ENCODE data around the gene KLF3.
"Not testable (repeated sequence)": the region's sequence is repeated elsewhere in the genome, so short reads cannot be mapped to it uniquely, and the experiment has no call there.

KLF3 gene

DNA sequence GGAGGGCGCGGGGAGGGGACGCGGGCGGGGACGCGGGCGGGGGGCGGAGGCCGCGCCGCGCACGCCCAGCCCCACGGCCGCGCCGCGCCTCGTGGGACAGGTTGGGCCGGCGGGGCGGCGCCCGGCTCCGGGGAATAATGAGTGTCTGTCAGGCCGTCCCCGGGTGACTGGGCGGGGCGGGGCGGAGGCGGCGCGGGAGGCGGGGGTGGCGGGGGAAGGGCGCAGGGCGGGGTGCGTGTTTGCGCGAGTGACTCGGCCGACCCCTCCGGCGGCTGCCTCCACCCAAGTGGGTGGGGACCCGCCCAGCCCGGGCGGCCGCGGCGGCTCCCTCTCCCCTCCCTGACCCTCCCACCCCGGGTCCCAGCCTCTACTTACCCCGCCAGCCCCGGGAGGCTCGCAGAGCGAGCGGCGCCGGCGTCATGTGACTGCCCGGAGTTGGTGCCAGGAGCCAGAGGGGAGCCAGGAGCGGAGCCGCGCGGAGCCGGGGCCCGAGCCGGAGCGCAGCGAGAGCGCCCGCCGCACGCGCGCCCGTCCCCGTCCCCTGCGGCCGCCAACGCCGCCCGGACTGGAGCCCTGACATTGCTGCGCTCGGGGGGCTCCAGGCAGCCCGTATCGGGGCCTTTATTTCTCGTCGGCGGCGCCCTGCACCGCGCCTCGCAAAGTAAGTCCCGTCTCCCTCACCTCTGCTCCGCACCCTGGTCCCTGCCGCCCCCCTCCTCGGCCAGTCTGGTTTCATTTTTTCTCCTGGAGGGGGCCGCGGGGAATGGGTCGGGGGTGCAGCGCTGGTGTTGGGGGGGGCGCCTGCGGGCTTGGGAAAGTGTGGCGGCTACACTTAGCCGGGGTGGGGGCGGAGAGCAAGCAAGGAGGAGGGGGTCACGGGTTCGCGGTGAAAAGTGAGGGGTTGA is at the start of gene KLF3:
Gene KLF3, plus strand, starts transcription at position 399 of the 905 bp plus-strand sequence. CDS start 16,427 bp downstream, outside the sequence.
- peak; percentile 97 for DNase-seq (ENCODE audit: low spot score)

GRCh38 chr4:38614231-38614630 is 49.8 kb upstream of the KLF3 start:
- DNase-seq (ENCODE audit: low spot score) = no peak

DNA sequence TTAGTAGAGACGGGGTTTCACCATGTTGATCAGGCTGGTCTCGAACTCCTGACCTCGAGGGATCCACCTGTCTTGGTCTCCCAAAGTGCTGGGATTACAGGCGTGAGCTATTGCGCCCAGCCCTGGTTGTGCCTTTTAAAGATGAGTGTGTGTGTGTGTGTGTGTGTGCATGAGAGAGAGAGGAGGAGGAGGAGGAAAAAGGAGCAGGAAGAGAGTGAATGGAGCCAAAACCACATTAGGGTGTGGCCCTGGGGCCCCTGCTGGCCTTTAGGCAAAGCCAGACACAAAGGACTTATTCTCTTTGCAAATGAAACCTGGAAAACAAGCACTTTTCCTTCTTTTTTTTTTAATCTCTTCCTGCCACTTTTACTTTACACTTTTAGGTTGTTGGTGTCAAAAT is 48.2 kb upstream of the KLF3 start:
- DNase-seq (ENCODE audit: low spot score) = no peak

DNA sequence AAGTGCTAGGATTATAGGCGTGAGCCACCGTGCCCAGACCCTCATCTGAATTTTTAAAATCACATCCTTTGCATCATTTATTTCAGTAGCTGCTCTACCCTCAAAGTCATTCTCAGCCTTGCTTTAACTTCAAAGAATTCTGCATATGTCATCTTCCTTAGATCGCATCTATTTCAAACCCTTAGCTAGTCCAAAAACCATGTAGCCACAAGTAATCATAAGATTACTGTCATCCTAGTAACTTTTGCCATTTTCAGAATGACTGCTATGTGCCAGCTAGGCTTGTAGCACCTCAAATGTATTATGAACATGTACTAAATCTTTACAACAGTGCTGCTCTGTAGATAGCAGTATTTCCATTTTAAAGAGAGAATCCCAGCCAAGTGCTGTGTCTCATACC is 45.5 kb upstream of the KLF3 start:
- no peak for DNase-seq (ENCODE audit: low spot score)

- no peak for DNase-seq (ENCODE audit: low spot score)
These were observed 44.7 kb upstream of the KLF3 start for GRCh38 chr4:38619316-38619715.

DNA sequence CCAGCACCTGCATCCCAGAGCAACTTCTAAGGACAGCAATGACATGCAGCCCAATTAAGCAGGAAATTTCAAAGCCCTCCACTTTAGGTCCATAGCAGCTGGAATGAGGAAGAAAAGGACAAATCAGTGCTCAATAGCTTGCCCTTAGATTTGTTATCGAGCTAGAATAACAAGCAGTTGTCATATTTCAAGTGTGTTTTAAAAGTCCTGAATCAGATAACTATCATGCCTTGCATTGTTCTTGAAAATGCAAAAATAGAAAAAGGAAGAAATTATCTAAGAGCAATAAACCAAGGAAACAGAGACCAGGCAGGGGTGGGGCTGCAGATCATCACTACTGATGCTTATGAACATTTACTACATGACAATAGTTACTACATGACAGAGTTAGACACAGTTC is 43.9 kb upstream of the KLF3 start:
- no peak for DNase-seq (ENCODE audit: low spot score)

- no peak for DNase-seq (ENCODE audit: low spot score)
These were observed 43.4 kb upstream of the KLF3 start for GRCh38 chr4:38620527-38621027.

GRCh38 chr4:38621028-38621684 is 42.8 kb upstream of the KLF3 start:
- peak; percentile 75 for DNase-seq (ENCODE audit: low spot score)

DNA sequence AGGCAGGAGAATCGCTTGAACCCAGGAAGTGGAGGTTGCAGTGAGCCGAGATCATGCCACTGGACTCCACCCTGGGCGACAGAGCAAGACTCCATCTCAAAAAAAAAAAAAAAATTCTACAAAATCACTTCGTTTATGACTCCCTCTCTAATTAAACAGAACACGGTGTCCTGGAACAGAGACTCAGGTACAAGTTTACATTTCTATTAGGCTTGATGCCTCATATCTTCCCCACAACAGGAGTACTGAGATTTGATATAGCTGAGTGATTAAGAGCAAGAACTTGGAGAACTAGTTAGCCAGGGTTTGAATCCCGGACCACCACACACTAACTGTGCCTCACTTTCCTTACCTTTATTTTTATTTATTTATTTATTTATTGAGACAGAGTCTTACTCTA is 42.2 kb upstream of the KLF3 start:
- DNase-seq (ENCODE audit: low spot score) = no peak

DNA sequence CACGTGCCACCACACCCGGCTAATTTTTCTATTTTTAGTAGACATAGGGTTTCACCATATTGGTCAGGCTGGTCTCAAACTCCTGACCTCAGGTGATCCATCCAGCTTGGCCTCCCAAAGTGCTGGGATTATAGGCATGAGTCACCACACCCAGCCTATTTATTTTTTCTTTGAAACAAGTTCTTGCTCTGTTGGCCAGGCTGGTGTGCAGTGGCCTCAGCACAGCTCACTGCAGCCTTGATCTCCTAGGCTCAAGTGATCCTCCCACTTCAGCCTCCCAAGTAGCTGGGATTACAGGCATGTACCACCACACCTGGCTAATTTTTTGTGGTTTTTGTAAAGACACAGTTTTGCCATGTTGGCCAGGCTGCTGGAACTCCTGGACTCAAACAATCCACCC is 41.7 kb upstream of the KLF3 start:
- DNase-seq (ENCODE audit: low spot score) = not testable (repeated sequence)

DNA sequence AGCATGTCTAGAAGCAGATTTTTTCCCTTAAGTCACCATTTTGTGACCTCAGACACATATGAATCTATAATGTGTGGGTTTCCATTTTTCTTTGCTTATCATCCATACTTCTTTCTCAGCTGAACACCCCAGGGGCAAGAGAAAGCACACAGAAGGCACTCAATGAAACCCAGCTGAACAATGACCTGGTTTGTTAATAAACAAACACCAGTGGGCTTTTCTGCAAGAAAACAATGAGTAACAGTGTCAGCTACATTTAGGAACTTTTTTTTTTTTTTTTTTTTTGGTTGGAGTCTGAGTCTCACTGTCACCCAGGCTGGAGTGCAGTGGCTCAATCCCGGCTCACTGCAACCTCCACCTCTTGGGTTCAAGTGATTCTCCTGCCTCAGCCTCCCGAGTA is 40.7 kb upstream of the KLF3 start:
- no peak for DNase-seq (ENCODE audit: low spot score)

DNA sequence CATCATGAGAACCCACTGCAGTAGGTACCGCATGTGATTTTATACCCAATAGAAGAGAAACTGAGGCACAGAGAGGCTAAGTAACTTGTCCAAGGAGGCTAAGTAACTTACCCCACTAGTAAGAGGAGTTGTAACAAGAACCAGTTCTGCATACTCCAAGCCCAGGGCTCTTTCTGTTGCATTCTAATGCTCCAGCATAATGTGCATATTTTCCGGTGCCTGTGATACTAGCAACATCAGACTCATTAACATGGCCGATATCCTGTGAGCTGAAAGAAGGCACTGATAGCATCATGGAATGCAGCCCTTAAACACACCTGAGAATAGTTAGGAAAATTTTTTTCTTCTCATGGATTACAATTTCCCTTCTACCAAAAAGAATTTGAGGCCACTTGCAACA is 39.7 kb upstream of the KLF3 start:
- no peak for DNase-seq (ENCODE audit: low spot score)

DNA sequence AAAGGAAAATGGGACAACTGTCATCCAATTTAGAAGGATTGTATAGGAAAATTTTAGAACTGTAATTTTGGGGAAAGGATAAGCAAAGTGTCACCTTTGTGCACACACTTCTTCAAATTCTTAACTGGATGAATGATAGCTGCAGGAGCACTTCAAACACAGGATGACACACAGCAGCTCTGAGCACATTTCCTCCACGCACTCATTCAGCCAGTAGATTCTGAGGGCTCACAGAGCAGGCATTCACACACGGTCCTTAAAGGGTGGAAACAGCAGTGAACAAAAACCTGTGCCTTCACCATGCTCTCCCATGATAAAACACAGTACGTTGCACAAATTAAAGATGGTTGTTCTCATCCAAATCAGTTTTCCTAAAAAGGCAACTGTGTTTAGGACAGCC is 38.5 kb upstream of the KLF3 start:
- no peak for DNase-seq (ENCODE audit: low spot score)

DNA sequence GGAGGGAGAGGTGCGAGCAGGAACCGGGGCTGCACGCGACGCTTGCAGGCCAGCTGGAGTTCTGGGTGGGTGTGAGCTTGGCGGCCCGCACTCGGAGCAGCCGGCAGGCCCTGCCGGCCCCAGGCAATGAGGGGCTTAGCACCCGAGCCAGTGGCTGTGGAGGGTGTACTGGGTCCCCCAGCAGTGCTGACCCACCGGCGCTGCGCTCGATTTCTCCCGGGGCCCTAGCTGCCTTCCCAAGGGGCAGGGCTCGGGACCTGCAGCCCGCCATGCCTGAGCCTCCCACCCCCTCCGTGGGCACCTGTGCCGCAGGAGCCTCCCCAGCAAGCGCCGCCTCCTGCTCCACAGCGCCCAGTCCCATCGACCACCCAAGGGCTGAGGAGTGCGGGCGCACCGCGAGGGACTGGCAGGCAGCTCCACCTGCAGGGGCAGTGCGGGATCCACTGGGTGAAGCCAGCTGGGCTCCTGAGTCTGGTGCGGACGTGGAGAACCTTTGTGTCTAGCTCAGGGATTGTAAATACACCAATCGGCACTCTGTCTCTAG is 37.0 kb upstream of the KLF3 start:
- not testable (repeated sequence) for DNase-seq (ENCODE audit: low spot score)

GRCh38 chr4:38630519-38630918 is 33.5 kb upstream of the KLF3 start:
- no peak for DNase-seq (ENCODE audit: low spot score)

GRCh38 chr4:38634047-38634759 is 29.8 kb upstream of the KLF3 start:
- no peak for DNase-seq (ENCODE audit: low spot score)

DNA sequence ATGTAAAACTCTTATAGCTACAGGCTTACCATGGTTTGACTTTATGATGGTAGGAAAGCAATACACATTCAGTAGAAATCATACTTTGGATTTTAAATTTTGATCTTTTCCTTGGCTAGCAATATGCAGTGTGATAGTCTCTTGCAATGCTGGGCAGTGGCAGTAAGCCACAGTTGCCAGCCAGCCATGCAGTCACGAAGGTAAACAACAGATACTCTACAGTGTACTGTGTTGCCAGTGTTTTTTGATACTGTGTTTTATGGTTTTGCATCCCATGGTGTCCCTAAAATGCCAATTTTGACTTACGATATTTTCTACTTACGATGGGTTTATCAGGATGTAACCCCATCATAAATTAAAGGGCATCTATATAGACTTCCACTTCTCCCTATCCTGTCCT is 24.8 kb upstream of the KLF3 start:
- DNase-seq (ENCODE audit: low spot score) = no peak

DNA sequence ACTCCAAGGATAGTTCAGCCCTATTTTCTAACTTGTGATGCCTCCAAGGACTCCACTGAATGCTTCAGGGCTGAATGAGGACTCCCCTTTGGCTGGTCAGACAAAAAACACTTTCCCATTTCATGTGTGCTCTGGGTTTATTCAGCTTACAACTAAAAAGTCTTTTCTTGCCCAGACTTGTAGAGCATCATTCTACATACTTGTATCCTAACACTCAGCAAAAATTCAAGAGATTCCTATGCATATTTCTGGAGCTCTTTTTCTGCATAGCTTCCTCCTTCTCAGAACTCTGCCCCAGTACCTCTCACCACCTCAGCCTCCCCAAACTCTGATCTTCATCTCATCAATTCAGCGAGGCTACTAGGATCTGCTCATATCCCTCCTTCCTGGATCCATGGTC is 22.2 kb upstream of the KLF3 start:
- DNase-seq (ENCODE audit: low spot score) = no peak

DNA sequence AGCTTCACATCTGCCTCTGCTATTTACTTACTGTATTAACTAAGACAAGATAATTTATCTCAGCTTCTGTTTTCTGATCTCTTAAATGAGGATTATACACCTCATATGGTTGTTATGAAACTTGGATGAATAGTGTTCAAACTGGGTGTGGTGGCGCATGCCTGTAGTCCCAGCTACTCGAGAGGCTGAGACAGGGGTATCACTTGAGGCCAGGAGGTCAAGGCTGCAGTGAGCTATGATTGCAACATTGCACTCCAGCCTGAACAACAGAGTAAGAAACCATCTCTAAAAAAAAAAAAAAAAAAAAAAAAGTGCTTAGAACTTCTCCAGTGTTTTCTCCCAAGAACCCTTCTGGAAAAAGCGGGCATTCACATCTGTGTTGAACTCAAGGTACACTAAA is 19.8 kb upstream of the KLF3 start:
- DNase-seq (ENCODE audit: low spot score) = no peak

DNA sequence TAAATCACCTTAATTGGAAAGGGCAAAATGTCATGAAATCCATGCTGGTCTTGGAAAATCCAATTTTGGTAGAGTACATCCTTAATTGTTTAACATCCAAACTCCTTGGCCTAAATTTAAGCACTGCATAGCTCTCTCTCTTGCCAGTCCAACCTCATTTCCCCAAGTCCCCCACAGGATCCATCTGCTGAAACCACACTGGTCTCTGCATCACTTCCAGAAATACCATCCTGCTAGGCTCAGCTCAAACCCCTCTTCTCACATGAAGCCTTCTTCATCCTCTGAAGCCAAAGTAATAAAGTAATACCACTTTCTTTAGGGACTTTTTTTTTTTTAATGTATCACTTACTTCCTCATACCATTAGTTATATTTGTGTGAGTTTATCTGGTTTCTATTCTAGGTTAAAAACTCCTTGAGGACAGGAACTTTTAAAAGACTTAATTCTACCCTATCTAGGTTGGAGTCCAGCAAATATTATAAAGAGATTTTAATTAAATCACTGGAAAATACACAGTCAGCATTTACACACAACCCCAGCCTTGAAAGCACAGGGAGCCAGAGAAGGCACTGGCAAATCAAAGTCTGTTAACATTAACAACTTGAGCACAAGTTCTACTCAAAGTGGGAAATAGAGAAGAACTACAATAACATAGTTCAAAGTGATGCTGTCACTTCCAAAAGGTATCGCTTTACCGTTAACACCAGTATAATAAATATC is 16.7 kb upstream of the KLF3 start:
- no peak for DNase-seq (ENCODE audit: low spot score)

- DNase-seq (ENCODE audit: low spot score) = no peak
These were observed 13.9 kb upstream of the KLF3 start for GRCh38 chr4:38650133-38650532.

DNA sequence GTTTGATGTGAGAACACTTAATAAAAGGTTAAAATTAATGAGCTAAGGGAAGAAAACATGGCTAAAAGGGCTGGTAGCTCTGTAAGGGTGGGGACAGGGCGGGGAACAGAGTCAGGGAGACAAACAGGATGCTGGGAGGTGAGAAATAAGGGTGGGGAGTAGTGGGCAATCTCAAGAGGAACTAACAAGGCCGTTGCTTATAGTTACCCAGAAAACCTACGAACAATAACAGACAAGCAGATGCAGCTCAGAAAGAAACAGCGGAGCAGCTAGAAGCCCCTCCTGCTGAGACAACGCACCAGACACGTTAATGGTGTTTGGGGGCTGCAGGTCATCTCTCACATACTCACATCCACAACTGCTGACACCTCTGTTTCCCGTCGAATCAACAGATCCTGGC is 9.7 kb upstream of the KLF3 start:
- DNase-seq (ENCODE audit: low spot score) = no peak
